ENCODE data around the gene NPAS2. TPM values are rescaled to one million over a fixed set of nuclear protein-coding genes. Genes with fewer than 3 reads are reported as not detected.

NPAS2 gene
- total RNA-seq, 1 donor from 2014 or later: 72.6 TPM

DNA sequence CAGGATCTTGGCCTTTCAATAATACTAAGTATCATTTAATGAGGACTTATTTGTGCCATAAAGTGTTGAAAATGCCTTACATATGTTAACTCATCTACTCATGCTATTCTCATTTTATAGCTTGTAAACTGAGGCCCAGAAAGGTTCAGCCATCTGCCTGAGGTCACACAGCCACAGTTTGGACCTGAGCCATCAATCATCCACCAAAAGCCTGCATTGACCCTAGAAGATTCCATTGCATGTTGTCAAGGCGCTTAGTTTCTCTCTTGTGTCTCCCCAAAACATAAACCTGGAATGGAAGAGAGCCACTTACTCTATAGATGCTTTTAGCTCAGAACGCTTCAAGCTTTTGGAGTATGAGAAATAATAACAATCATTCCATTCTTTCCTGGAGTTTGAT lies 26.8 kb downstream of the NPAS2 start:
- TF ChIP-seq, protein P1, sequence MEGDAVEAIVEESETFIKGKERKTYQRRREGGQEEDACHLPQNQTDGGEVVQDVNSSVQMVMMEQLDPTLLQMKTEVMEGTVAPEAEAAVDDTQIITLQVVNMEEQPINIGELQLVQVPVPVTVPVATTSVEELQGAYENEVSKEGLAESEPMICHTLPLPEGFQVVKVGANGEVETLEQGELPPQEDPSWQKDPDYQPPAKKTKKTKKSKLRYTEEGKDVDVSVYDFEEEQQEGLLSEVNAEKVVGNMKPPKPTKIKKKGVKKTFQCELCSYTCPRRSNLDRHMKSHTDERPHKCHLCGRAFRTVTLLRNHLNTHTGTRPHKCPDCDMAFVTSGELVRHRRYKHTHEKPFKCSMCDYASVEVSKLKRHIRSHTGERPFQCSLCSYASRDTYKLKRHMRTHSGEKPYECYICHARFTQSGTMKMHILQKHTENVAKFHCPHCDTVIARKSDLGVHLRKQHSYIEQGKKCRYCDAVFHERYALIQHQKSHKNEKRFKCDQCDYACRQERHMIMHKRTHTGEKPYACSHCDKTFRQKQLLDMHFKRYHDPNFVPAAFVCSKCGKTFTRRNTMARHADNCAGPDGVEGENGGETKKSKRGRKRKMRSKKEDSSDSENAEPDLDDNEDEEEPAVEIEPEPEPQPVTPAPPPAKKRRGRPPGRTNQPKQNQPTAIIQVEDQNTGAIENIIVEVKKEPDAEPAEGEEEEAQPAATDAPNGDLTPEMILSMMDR (IDR thresholded peaks at IDR 0.05): no peak
- no peak overlapping the region for H3K4me3 ChIP-seq
- no peaks in the 10 kb centered on the region for H3K9me3 ChIP-seq
- no peaks in the 10 kb centered on the region for H3K4me1 ChIP-seq
- H3K27me3 ChIP-seq: no peaks in the 10 kb centered on the region
- H3K36me3 ChIP-seq: no peaks in the 10 kb centered on the region
- intact Hi-C loops (cut with DNase I): no loop called here
- no peak overlapping the region for H3K27ac ChIP-seq
- no peak for DNase-seq (ENCODE audit: low spot score in 2 of 2)

DNA sequence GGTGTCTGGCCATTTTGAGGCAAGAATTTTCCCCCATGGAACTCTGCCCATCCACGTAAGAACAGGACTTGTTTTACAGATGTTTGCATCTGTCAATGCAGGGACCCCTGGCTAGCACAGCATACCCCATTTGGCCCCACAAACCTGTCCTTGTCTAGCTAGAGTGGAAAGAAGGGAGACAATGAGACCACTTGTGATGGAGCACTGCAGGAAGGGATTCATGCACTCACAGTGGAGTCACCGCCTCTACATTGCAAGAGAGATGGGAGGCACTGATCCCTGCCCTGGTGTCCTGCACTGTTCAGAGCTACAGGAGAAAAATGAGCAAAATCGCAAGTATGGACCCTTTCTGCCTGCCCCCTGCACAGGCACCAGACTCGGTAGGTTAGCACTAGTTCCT lies 32.5 kb downstream of the NPAS2 start:
- Histone ChIP-seq H3K4me1 (no peaks in the 10 kb centered on the region), H3K27ac (no peak overlapping the region), H3K27me3 (no peaks in the 10 kb centered on the region), H3K36me3 (no peaks in the 10 kb centered on the region), H3K9me3 (no peaks in the 10 kb centered on the region), H3K4me3 (no peak overlapping the region)
- DNase-seq (ENCODE audit: low spot score in 2 of 2): no peak
- intact Hi-C loops (cut with DNase I): no loop called here
- TF ChIP-seq, protein P1 (IDR thresholded peaks at IDR 0.05): no peak

DNA sequence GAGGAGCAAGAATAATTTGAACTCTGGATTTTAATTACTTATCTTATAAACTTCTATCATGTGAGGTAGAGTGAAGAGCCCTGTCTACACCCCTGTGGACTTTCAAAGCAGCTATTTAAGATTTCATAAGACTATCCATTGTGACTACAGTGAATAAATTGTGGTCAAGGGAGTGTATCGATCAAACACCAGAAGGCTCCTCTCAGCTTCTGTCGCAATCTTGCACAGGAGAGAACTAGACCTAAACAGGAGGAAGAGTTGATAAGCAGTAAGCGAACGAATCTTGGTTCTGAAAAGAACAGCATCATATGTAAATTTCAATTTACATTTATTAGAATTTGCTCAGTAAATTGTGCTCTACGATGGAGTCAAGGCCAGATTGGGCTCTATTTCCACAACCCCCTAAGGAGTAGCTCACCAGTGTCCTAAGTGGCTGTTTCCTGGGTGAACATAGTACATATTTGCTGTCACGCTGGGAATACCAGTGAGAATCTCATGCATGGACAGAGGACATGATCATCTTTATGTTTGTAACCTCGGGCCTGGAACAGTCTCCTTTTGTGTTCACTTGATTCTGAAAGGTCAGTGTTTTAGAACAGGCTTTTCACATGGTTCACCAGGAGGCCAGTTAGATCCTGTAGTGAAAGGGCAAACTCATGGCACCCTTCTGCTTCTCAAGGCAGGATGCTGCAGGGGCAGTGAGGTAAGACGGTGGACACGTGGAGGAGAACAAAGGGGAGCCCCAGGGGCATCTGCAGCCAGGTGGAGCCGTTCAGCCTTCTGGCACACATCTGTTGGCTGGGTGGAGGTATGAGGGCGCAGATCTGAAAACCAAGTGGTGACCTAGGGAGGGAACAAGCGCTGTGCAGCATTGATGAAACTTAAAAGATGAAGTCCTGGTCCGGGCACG lies 33.3 kb downstream of the NPAS2 start:
- DNase-seq (ENCODE audit: low spot score in 2 of 2): no peak
- H3K9me3 ChIP-seq: no peaks in the 10 kb centered on the region
- no peaks in the 10 kb centered on the region for H3K36me3 ChIP-seq
- H3K4me3 ChIP-seq: no peak overlapping the region
- intact Hi-C loops (cut with DNase I): no loop called here
- no peaks in the 10 kb centered on the region for H3K27me3 ChIP-seq
- no peak overlapping the region for H3K27ac ChIP-seq
- TF ChIP-seq, protein P1 (IDR thresholded peaks at IDR 0.05): no peak
- no peaks in the 10 kb centered on the region for H3K4me1 ChIP-seq

DNA sequence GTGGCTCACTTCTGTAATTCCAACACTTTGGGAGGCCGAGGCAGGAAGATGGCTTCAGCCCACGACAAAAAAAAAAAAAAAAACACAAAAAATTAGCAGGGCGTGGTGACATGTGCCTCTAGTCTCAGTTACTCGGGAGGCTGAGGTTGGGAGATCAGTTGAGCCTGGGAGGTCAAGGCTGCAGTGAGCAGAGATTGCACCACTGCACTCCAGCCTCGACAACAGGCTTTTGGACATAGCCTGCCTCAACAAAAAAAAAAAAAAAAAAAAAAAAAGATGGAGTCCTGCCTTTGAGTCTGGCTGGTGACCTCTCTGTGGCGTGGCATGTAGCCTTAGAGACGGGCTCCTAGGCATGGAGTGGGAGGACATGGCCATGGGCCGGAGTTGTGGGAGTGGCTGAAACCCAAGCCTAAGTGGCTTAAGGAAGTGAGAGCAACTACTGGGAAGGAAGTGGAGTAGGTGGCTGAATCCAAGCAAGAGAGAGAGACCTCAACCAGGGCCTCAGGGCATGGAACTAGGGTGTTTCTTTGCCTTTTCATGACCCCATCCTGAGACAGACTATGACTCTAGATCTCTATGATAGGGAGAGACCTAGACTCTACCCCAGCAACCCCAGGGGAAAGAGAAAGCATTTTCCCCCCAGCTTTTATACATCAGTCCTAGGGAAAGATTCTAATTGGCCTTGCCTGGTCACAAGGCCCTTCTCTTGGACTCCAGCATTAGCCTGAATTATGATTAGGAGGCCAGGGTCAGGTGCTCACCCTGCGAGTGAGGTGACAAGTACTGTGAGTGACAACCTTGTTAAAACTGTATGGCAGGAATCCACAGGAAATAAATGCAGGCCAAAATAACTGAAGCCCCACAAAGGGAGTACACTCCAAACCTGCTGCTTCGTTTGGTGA lies 34.2 kb downstream of the NPAS2 start:
- Histone ChIP-seq H3K9me3 (no peaks in the 10 kb centered on the region), H3K4me3 (no peak overlapping the region), H3K27ac (no peak overlapping the region), H3K36me3 (no peaks in the 10 kb centered on the region), H3K4me1 (no peaks in the 10 kb centered on the region), H3K27me3 (no peaks in the 10 kb centered on the region)
- TF ChIP-seq, protein P1 (IDR thresholded peaks at IDR 0.05): no peak
- DNase-seq (ENCODE audit: low spot score in 2 of 2): no peak
- intact Hi-C loops (cut with DNase I): no loop called here

DNA sequence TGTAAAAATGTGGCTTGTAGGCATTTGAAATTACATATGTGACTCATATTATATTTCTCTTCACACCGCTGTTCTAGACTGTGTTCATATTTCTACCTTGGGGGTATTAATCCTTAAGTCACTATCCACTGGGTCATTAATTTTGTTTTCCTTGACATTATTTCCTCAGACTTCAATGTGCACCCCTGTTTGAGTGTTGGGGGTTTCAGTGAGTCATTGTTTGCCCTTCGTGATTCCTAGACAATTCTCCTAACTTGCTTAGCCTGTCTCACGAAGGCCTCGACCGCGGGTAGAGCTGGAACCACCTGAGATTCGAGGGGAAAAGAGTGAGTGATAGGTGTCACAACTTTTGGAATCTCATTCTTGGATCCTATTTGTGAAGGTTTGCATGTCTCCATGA lies 35.1 kb downstream of the NPAS2 start:
- H3K27ac ChIP-seq: no peak overlapping the region
- DNase-seq (ENCODE audit: low spot score in 2 of 2): no peak
- no peaks in the 10 kb centered on the region for H3K36me3 ChIP-seq
- H3K27me3 ChIP-seq: no peaks in the 10 kb centered on the region
- intact Hi-C loops (cut with DNase I): no loop called here
- H3K4me1 ChIP-seq: no peaks in the 10 kb centered on the region
- no peaks in the 10 kb centered on the region for H3K9me3 ChIP-seq
- no peak overlapping the region for H3K4me3 ChIP-seq
- TF ChIP-seq, protein P1 (IDR thresholded peaks at IDR 0.05): no peak

All from ascending aorta (tissue), 2 donors.